HTERT RPE-1 (cell line): ENCODE results near the gene PSTPIP1.

Experiments used
- in situ Hi-C: fragments of 300-500 bp; cut with MboI; formaldehyde crosslinking; loops from 4 replicates; pipeline ENCODE4 v1.14.3; 2020; ENCODE audit warnings: low sequenced_read_pairs

The PSTPIP1 gene

GRCh38 chr15:77017761-77018720, 23.1 kb downstream of the PSTPIP1 start:
- in situ Hi-C loops = no loop called here

- in situ Hi-C loops = no loop called here
Observed at GRCh38 chr15:77018796-77019505, 24.0 kb downstream of the PSTPIP1 start.

GRCh38 chr15:77019521-77020331, 24.8 kb downstream of the PSTPIP1 start:
- in situ Hi-C loops = no loop called here

GRCh38 chr15:77020348-77021087, 25.6 kb downstream of the PSTPIP1 start:
- in situ Hi-C loops = no loop called here

GRCh38 chr15:77021088-77021481, 26.2 kb downstream of the PSTPIP1 start:
- in situ Hi-C loops = no loop called here

GRCh38 chr15:77021803-77022381, 27.0 kb downstream of the PSTPIP1 start:
- in situ Hi-C loops = no loop called here

GRCh38 chr15:77022646-77023575, 28.0 kb downstream of the PSTPIP1 start:
- in situ Hi-C loops = no loop called here

- in situ Hi-C loops = no loop called here
Observed at GRCh38 chr15:77023576-77024272, 28.8 kb downstream of the PSTPIP1 start.

- in situ Hi-C loops = no loop called here
Observed at GRCh38 chr15:77024273-77025082, 29.6 kb downstream of the PSTPIP1 start.

GRCh38 chr15:77025083-77025901, 30.4 kb downstream of the PSTPIP1 start:
- in situ Hi-C loops = no loop called here

GRCh38 chr15:77025941-77026411, 31.1 kb downstream of the PSTPIP1 start:
- in situ Hi-C loops = no loop called here

GRCh38 chr15:77026501-77027110, 31.7 kb downstream of the PSTPIP1 start:
- in situ Hi-C loops = no loop called here

- in situ Hi-C loops = no loop called here
Observed at GRCh38 chr15:77027111-77027696, 32.3 kb downstream of the PSTPIP1 start.

- in situ Hi-C loops = no loop called here
Observed at GRCh38 chr15:77027697-77028450, 32.9 kb downstream of the PSTPIP1 start.
